ENCODE results near the gene VIL1.

The VIL1 gene

DNA sequence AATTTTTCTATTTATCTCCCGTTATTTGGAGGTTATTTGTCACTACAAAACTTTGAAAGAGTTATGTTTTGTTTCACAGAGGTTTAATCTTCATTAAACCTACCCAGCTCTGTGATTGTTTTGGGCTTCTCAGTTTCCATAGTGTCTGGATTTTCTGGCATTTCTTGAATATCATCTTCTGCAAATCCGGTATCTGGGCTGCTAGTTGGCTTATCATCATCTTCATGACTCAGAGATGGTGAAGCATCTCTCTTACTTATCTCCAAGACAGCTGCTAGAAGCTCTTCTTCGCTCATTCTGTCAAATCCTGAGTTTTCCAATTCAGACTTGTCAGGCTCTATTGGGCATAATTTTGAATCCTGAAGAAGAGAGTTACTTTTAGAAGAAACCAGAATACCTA is 55.6 kb downstream of the VIL1 start:
- no peak overlapping the region for H3K27ac Mint-ChIP-seq
- H3K36me3 Mint-ChIP-seq (ENCODE audit: low read depth) = peaks cover 66% of the 10 kb centered on the region
- H3K4me3 Mint-ChIP-seq = no peak overlapping the region
- H3K4me1 Mint-ChIP-seq = no peaks in the 10 kb centered on the region
- H3K27me3 Mint-ChIP-seq (ENCODE audit: low read depth, poor library complexity) = no peaks in the 10 kb centered on the region
- no peak for DNase-seq
- no peaks in the 10 kb centered on the region for H3K9me3 Mint-ChIP-seq
- TF ChIP-seq, protein P1, sequence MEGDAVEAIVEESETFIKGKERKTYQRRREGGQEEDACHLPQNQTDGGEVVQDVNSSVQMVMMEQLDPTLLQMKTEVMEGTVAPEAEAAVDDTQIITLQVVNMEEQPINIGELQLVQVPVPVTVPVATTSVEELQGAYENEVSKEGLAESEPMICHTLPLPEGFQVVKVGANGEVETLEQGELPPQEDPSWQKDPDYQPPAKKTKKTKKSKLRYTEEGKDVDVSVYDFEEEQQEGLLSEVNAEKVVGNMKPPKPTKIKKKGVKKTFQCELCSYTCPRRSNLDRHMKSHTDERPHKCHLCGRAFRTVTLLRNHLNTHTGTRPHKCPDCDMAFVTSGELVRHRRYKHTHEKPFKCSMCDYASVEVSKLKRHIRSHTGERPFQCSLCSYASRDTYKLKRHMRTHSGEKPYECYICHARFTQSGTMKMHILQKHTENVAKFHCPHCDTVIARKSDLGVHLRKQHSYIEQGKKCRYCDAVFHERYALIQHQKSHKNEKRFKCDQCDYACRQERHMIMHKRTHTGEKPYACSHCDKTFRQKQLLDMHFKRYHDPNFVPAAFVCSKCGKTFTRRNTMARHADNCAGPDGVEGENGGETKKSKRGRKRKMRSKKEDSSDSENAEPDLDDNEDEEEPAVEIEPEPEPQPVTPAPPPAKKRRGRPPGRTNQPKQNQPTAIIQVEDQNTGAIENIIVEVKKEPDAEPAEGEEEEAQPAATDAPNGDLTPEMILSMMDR (IDR thresholded peaks at IDR 0.05) = no peak

DNA sequence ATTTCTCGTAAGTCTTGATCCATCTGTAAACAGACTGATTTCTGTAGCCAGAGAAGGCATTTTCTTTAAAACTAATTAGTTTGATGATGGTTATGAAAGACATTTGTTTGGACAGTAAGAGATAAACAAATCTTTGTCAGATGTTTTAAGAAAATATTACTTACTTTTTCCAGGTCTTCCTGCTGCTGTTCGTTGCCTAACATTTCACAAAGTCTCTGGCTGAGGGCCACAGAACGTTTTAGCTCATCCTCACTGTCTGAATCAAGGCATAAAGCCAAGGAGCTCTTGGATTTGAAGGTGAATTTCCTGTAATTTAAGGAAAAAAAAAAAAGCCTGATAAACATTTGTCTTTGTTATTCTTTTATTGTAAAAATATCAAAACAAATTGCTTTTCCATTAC is 57.8 kb downstream of the VIL1 start:
- H3K9me3 Mint-ChIP-seq = no peaks in the 10 kb centered on the region

DNA sequence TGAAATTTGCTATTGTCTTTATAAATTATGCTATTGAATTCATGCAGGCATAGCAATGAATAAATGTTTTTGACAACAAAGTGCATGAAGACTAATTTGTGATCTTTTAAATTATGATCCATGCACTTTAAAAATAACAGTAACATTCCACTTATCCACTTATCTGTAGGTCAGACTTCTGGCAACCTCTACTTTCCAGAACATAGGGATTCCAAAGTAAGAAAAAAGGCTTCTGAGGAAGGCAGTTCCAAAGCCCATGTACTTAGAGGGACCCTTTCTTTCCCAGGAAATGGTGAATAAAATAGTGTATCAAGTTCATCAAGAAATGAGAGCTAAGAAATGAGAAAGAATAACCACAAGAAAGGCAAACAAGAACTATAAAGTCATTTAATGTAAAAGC is 58.3 kb downstream of the VIL1 start:
- Mint-ChIP-seq H3K9me3 (no peaks in the 10 kb centered on the region), H3K27me3 (ENCODE audit: low read depth, poor library complexity) (no peaks in the 10 kb centered on the region), H3K4me1 (no peaks in the 10 kb centered on the region), H3K4me3 (no peak overlapping the region), H3K27ac (no peak overlapping the region), H3K36me3 (ENCODE audit: low read depth) (peaks cover 57% of the 10 kb centered on the region)
- TF ChIP-seq, protein P1 (IDR thresholded peaks at IDR 0.05) = no peak
- DNase-seq = no peak

More for the DNA sequence above, 57.8 kb downstream of the VIL1 start:
- H3K36me3 Mint-ChIP-seq (ENCODE audit: low read depth) = peaks cover 56% of the 10 kb centered on the region
- TF ChIP-seq, protein P1 (IDR thresholded peaks at IDR 0.05) = no peak
- H3K4me3 Mint-ChIP-seq = no peak overlapping the region
- H3K27ac Mint-ChIP-seq = no peak overlapping the region
- no peak for DNase-seq
- no peaks in the 10 kb centered on the region for H3K27me3 Mint-ChIP-seq (ENCODE audit: low read depth, poor library complexity)
- no peaks in the 10 kb centered on the region for H3K4me1 Mint-ChIP-seq

DNA sequence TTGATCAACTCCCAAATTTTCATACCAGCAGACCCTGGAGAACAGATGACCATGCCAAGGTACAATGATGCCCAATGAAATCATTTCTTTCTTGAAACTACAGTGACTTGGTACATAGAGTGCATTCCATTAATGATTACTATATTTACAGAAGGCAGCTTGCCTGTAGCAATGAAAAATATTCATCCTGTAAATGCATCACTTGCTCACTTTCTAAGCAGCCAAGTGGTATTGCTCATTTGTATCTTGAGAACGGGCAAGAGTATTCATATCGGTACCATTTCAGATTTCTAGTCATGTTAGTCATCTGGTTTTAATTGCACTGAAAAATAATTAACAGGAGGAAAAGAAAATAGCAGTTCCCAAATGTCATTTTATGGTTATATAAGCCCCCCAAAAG is 59.6 kb downstream of the VIL1 start:
- TF ChIP-seq, protein P1 (IDR thresholded peaks at IDR 0.05) = no peak
- Mint-ChIP-seq H3K36me3 (ENCODE audit: low read depth) (peaks cover 52% of the 10 kb centered on the region), H3K27ac (no peak overlapping the region), H3K4me3 (no peak overlapping the region), H3K27me3 (ENCODE audit: low read depth, poor library complexity) (no peaks in the 10 kb centered on the region), H3K4me1 (no peaks in the 10 kb centered on the region), H3K9me3 (no peaks in the 10 kb centered on the region)
- DNase-seq = no peak

DNA sequence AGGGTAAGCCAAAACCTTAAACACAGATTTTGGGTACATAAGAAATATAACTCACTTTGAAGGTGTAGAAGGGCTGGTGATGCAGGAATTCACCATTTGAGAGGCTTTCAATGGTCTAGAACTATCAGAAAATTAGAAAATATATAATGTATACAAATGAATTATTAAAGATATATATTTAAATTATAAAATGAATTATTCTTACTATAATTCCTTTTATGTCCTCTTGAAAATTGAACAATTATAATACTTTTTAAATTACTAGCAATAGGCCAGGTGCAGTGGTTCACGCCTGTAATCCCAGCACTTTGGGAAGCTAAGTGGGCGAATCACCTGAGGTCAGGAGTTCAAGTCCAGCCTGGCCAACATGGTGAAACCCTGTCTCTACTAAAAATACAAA is 60.7 kb downstream of the VIL1 start:
- Mint-ChIP-seq H3K4me1 (no peaks in the 10 kb centered on the region), H3K4me3 (no peak overlapping the region), H3K27ac (no peak overlapping the region), H3K9me3 (no peaks in the 10 kb centered on the region), H3K27me3 (ENCODE audit: low read depth, poor library complexity) (no peaks in the 10 kb centered on the region), H3K36me3 (ENCODE audit: low read depth) (peaks cover 50% of the 10 kb centered on the region)
- DNase-seq = no peak
- TF ChIP-seq, protein P1 (IDR thresholded peaks at IDR 0.05) = no peak

DNA sequence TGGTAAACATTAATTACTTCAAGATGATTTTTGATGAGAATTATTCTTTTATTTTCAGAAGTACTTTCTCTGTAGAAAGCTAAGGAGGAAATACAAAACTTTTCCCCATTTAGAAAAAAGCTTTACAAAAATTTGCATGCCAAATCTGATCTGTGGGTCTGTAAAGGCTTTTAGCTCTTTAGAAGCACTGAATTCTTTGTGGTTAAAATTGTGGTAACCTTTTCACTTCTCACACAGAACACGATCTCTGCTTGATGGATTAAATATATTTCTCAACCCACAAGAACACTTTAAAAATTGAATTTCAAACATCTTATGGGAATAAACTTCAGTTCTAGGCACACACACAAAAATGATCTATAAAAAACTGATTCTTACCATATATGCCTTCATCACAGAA is 63.7 kb downstream of the VIL1 start:
- no peak for DNase-seq
- Mint-ChIP-seq H3K9me3 (no peaks in the 10 kb centered on the region), H3K36me3 (ENCODE audit: low read depth) (peaks cover 63% of the 10 kb centered on the region), H3K4me1 (no peaks in the 10 kb centered on the region), H3K27ac (no peak overlapping the region), H3K27me3 (ENCODE audit: low read depth, poor library complexity) (no peaks in the 10 kb centered on the region), H3K4me3 (no peak overlapping the region)
- TF ChIP-seq, protein P1 (IDR thresholded peaks at IDR 0.05) = no peak
